ENCODE data around the gene ENTR1.

Gene ENTR1

DNA sequence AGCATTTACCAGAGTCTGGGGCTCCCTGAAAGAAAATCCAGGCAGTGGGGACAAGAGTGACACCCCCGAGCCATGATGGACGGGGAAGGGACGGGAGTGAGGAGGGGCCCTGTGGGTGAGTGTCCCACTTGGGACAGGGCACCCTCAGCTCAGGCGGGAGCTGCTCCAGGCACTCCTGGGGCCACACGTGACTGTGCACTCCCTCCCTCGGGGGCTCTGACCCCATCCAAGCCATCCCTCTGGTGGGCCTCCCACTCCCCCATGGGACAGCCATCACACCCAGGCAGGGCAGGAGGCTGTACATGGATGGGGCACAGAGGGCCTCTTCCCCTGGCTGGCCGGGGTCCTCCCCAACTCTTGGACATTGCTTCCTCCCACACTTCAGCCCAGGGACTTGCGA is 34.0 kb downstream of the ENTR1 start:
- DNase-seq (ENCODE audit: low read depth) = no peak

DNA sequence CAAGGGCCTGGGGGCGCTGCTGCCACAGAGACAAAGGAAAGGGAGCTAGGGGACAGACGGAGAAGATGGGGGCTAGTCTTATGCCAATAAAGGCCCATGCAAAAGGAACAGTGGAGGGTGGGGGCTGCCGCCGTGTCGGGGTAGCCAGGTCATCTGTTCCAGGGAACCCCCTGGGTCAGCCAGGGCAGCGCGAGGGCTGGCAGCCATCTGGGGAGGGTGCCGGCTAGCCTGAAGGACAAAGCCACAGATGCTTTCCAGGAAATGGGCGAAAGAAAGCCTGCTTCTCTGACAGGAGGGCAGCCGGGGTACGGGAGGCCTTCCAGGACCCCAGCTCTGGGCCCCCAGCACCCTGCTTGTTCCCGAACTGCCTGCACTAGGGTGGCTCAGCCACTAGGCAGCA is 35.3 kb downstream of the ENTR1 start:
- no peak for DNase-seq (ENCODE audit: low read depth)

DNA sequence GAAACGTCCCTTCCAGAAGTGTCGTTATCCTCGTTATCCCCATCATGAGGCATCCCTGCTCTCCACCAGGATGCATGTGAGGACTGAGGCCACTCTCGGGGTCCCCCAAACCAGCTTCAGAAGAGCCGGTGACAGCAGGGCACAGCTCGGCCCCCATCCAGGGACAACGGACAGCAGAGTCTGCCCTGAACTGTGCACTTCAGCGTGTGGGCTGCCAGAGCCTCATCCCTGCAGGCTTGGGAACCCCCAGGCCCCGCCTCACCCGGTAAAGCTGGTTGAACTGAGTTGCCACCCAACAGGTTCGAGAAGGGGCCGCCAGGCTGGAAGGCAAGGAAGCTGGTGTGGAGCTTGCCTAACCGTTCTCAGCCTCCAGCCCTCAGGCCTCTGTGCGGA is 36.2 kb downstream of the ENTR1 start:
- no peak for DNase-seq (ENCODE audit: low read depth)

DNA sequence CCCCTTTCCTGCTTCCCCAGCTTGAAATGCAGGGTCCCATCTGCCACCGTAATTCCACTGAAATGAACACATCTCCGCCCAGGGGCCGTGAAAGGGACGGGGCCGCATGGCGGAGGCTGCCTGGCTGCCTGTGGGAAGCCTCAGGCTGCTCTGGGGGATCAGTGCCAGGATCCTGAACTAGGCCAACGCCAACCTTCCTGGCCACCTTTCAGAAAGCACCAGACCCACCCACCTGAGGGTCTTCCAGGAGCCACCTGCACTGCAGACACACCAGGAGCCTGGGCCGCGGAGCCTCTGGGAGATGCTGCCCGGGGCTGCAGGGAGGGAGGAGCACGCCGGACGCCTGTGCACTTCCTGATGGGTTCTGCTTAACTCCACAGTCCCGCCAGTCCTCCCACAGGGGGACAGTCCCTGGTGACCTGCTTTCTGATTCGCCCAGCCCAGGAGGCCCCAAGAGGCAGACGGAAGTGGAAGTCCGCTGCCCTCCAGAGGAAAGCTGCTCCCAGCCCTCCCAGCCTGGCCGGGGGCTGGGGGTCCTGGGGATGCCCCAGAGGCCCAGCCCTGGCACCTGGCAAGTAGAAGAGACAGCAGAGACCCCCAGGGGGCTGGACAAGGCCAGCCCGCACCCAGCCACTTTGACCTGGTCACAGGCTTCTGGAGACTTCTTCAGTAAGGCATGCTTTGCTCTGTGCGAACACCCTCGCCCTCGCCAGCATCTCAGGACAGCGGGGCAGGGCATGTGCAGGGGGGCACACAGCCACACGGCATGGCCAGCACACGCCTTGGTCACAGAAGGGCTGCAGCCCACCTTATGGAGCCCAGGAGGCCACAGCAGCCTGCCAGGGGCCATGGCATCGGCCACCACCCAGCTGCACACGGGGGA is 36.9 kb downstream of the ENTR1 start, which contains the start of gene CARD9:
Gene CARD9 (minus strand): TSS at position 370 of the 883 bp plus-strand sequence. CDS start 1,591 bp downstream, outside the sequence.
- DNase-seq (ENCODE audit: low read depth) = no peak

DNA sequence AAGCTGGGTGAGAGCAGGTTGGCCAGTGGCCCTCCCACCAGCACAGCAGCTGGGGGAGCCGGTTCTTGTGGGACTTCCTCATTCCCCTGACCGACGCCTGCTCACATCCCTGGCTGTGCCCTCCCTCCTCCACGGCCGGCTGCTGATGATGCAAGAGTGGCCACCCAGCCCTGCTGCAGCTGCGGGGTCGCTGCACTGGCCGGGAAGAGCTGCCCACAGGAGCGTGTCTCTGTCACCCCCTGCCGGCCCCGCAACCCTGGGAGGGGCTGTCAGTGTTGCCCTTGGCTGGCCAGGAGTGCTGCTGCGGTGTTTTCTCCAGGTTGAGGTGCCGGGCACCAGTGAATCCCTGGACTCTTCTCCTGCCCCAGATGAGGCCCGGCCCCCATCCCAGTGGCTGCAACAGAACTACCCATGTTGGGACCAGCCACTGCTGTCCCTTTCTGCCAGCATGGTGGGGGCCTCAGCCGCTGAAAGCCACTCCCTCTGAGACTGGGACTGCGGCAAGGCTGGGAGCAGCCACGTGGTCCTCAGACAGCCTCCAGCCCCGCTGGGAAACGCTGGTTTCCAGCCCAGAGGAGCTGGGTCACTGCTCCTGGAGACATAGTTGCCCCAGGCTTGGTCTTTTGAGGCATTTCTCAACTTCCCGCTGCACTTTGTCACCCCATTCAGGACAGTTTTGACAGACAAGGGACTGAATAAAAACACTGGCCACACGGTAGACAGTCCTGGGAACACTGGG is 37.7 kb downstream of the ENTR1 start:
- no peak for DNase-seq (ENCODE audit: low read depth)

DNA sequence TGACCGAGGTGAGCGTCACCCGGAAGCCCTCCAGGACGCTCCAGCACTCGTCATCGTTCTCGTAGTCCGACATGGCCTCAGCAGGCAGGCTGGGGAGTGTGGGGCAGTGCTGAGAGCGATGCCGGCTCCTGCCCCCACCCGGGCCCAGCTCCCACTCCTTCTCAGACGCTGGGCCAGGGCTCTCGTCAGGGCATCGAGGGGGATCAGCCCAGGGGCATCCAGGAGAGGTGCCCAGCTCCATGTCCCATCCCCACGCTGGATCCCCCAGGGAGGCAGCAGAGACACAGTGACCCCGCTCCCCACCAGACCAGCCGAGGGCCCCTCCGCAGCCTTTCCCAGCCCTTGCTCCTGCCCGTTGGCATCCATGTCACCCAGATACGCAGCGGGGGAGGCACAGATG is 38.4 kb downstream of the ENTR1 start:
- no peak for DNase-seq (ENCODE audit: low read depth)

DNA sequence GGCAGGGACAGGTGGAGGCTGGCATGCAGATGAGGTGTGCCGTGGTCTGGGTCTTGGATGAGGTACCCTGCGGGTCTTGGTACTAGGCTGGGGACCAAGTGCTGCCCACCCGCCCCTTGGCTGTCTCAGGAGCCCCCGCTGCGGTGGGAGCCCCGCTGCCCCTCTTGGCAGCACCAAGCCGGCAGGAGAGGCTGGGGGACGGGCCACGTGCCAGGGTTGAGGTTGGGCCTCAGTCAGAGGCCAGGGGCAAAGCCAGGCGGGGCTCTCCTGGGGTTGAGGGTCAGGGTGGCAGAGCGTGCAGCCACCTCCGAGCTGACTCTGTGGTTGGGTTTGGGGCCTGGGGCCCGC is 38.9 kb downstream of the ENTR1 start:
- DNase-seq (ENCODE audit: low read depth) = no peak

DNA sequence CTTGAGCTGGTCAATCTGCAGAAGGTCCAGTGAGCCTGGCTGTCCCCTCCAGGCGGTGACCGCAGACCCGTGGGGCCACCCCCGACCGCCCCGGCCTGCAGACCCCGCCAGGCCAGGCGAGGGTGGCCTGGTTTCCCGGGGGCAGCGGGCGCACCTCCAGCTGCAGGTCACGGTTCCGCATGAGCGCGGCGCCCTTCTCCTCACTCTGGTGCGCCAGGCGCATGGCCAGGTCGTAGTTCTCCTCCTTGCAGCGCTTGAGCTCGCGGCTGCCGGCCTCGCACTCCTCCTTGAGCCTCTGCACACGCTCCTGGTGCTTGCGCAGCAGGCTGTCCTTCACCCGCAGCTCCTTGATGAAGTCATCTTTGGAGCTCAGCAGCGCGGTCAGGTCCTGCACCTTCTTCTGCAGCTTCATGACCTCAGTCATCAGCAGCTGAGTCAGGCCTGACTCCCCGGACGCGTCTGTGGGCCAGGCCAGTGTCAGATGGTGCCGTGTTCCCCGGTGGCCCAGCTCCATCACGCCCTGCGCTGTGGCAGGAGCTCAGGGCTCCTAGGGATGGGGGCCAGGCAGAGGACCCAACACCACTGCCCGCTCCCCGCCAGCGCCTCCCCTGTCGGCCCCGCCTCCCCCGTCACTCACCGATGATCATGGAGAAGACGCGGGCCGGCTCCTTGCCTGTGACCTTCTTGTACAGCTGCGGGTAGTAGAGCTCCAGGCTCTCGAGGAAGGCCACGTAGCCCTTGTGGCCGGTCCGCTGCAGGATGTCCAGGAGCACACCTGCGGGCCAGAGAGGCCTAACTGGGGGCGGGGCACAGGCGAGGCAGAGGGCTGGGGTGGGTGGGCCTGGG is 39.5 kb downstream of the ENTR1 start:
- no peak for DNase-seq (ENCODE audit: low read depth)

DNA sequence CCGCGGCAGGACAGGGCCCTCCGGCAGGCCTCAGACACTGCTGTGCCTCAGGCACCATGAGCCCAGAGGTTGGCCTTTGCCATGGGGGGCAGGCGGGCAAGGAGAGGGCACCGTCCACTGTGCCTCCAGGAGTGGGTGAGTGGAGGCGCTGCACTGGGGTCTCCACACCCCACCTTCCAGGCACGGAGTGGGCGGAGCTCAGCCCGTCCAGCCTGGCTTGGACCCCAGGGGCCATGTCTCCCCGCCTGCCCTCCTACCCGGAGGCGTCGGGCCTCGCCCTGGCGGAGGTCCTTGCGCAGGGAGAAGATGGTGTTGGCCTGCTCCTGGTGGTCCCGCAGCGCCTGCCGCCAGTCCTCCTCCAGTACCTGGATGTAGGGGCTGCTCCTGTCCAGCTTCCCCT is 40.4 kb downstream of the ENTR1 start:
- DNase-seq (ENCODE audit: low read depth) = no peak

DNA sequence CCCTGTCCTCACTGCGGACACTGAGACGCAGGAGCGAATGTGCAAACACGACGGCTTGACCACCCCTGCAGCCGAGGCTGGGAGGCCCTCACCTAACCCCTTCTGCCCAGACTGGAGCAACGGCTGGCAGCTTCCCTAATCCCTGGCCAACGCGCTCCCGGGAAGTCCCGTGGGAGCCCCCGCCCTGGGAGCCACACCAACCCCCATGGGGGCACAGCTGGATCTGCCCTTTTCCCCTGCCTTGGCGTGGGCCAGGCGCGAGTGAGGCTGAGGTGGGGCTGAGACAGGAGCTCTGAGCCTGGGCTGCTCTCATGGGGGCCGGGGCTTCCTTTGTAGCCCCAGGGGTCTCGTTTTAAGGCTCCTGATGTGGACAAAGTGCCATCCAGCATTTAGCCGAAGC is 42.2 kb downstream of the ENTR1 start:
- no peak for DNase-seq (ENCODE audit: low read depth)

DNA sequence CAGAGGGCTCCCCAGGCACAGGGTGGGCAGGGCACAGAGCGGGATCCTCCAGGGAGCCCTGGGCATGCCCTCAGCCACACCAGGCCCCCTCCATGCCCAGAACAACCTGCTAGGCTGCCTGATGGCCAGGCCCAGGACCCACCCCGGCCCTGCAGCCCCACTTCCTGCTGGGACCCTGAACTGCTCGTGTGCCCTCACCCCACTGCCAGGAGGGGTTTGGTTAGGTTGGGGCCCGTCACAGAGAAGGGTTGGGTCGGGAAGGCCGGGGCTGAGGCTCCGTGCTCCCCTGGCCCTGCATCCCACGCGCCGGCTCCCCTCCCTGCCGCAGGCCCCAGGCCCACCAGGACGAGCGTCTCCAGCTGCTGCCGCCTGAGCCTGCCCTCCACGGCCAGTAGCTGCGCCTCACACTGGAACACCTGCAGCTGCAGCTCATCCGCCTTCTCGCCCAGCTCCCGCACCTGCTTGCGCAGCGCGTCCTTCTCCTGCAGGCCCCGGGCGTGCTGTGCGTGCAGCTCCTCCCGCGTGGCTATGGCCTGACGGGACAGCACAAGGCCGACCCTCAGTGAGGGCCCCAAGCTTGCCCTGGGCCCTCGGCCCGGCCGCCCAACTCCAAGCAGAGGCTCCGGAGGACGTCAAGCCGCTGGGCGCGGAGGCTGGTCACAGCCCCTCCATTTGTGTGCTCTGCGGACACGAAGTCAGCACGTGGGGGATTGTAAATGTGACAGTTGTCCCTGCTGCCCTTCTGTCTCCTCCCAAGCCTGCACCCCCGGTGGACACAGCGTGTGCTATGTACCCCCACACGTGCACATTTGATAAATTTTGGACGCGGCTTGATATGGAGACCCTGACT is 42.9 kb downstream of the ENTR1 start:
- no peak for DNase-seq (ENCODE audit: low read depth)

DNA sequence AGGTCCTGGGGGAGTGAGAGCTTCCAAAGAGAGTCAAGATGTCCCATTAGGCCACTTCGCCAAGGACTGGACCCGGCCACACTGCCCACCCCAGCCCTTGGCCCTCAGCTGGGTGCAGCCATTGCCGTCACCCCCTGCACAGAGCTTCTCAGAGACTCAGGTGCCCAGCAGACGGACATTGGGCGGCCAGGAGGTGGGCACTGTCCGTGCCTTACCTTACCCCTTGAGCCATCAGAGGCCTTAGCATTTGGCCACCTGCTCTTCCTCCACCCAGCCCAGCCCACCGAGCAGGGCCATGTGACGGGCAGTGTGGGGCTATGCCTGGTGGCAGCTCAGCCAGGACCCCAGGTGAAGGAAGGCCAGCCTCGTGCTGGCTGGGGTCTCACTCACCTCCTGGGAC is 43.6 kb downstream of the ENTR1 start:
- DNase-seq (ENCODE audit: low read depth) = no peak

DNA sequence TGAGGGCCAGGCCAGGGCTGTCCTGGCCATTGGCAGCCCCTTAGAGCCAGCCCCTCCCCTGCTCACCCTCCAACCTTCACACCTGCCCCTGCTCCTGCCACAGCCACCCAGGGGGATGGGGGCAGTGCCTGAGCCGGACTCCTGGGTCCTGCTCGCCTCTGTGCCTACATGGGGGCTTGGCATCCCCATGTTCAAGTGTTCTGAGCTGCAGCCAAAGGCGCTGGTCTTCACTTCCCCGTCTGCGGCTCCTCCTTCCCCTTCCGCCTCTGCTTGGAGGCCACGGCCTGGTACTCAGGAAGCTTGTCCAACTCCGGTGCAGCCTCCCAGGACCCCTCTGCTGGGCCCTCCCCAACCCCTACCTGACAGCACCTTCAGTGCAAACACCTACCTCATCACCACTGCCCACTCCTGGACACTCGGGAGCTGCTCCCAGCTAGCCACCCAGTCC is 44.6 kb downstream of the ENTR1 start:
- no peak for DNase-seq (ENCODE audit: low read depth)

DNA sequence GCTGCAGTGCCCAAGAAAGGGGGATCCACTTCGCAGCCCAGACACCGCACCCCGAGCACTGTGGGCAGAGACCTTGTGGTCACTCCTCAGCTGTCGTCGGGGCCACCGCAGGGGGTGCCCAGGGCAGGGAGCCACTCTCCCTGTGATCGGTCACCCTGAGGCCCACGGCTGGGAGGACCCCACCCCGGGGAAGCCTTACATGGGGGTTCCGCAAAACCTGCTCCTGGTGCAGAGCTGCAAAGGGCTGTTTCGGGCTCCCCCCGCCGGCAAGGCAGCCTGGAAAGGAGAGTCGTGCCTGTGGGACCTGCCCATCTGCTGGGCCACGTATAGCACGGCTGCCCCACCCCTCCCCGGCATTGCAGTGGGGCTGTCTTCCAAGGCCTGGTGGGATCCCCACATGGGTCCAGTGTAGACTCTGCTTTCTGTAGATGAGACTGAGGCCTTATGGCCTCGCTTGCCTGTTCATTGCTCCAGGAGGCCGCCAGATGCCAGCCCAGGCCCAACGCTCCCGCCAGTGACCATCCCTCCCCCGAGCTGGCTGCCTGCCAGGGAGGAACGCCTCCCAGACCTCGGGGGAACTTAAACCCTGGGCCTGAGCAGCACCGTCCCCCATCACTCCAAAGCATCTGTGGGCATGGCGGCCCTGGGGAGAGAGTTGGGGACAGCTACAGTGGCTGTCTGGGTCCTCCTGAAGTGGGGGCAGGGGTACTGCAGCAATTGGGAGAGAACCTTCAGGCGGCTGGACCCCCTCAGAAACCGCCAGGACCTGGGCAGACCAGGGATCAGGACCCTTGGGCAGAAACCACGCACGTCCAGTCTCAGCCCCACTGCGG is 45.3 kb downstream of the ENTR1 start:
- DNase-seq (ENCODE audit: low read depth) = no peak

DNA sequence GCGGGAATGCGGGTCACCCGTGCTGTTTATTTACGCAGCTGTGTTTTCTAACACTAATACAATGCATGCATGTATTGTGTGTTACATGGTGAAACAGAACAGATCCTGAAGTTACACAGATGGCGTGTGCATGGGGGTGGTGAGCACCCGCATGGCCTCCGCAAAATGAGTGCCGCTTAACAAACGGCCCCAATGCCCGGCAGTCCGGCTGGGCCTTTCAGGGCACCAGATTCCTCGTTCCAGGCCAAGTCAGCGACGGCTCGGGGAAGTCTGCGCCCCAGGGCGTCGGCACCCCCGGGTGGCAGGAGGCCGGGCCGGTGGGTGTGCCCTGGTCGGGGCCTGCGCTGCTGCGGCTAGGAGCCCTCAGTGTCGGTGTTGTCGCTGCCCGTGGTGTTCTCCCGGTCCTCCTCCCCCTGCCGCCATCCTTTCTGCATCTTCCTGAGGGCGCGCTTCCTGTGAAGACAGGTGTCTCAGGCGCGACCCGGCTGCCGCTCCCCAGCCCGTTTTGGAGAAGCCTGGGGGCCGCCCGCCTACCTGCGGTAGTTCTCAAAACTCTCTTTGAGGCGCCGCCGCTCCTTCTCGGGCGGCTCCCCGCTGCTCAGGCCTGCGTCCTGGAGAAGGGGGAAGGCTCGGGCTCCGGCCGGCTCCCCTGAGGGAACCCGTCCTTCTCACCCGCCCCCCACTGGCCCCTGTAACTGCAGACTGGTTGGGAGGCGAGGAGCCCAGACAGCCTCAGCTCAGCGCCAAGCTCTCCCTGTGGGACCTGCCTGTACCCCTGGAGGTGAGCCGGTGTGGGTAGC is 46.3 kb downstream of the ENTR1 start:
- DNase-seq (ENCODE audit: low read depth) = no peak

DNA sequence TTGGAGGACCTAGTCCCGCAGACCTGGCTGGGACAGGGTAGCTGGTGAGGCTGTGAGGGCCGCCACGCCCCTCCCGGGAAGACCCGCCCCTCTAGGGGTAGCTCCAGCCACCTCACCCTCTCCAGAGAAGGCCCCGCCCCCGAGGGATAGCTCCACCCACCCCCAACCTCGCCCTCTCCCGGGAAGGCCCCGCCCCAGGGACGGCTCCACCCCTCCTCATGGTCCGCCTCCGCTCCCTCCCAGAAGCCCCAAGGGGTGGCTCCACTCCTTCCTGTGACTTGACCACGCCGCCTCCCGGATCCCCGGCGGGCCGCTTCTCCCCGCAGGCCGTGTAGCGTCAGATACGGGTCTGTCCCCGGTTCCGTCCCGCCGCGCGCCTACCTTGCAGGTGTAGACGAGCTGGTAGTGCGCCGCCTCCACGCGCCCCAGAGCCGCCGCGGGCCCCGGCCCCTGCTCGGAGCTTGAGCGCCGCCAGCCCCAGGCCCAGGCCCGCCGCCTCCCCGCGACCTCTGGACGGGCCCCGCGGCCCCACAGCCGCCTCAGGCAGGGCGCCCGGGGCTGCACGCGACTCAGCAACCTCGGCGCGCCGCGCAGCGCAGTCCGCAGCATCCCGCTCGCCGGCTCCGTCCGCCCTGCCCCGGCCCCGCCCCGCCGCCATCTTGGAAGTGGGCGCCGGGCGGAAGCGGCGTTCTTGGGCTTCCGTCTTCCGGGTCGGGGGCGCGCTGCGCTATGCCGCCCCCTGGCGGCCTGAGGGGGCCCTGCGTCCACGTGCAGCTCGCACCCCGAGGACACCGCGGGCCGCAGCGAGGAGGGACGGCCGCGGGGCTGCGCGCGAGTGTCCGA is 47.1 kb downstream of the ENTR1 start, which contains the start of gene DNLZ:
Gene DNLZ (minus strand): TSS at position 639 of the 843 bp plus-strand sequence. CDS start 30 bp downstream, at position 609.
- peak; percentile 64 for DNase-seq (ENCODE audit: low read depth)

DNA sequence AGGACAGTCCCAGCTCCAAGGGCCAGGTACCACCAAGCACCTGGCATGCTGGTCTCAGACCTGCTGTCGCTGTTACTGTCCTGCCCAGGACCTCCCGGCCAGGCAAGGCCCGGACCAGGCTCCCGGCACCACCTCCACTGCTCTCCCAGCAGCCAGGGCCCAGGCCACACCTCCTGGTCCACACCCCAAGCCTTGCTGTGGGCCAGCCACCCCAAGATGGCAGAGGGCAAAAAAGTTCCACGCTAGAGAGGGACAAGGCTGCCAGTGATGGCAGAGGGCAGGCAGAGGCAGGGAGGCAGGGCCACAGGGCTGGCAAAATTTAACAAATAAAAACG is 48.0 kb downstream of the ENTR1 start:
- no peak for DNase-seq (ENCODE audit: low read depth)

DNA sequence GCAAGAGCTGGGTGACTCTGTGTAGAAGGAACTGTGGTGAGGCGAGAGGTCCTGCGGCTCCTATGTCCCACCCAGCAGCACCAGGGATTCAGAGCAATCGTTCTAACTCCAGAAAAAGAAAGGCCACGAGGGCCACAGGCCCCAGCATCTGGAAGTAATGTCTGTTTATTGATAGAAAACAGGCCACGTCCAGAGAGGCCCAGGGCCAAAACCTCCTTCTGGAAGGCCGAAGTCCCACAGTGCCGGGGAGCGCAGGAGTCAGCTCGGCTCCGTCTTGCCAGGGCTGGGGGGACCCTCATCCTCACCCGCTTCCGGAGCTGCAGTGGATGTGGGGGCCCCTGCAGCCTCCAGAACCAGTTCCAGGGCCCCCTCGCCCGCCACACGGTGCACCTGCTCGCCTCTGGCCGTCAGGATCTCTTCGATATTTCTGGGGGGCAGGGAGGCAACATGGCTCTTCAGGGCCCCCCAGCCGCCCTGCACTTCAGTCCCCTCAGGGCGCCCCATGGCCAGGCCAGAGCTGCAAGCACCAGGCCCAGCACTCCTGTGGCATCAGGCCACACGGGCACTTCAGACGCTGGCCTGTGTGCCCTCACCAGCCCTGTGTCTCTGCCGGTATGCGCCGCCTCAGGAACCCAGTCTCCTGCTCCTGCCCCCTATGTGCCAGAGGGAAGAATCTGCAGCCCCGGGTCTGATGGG is 48.5 kb downstream of the ENTR1 start:
- DNase-seq (ENCODE audit: low read depth) = no peak
